GM18907 (cell line): ENCODE data around the gene MAPT.

Source experiments
- ATAC-seq: cut with Tn5 transposase; IDR thresholded peaks from one replicate; pipeline ENCODE4 v1.9.1; 2021; ENCODE audit warnings: mild to moderate bottlenecking, moderate library complexity; ENCODE audit not compliant: unreplicated experiment

The MAPT gene

GRCh38 chr17:45894022-45894784, at the start of gene MAPT:
Gene MAPT (plus strand): TSS chr17:45894554. CDS start chr17:45962338, 67,784 bp downstream.
- peak; percentile 79 for ATAC-seq

- ATAC-seq: no peak
These were observed 49.5 kb upstream of the MAPT start, which contains the start of gene SPPL2C for GRCh38 chr17:45844695-45845375. Gene SPPL2C (plus strand): TSS chr17:45844881. CDS start chr17:45844907, 26 bp downstream.

- ATAC-seq: no peak
These were observed 48.8 kb upstream of the MAPT start for GRCh38 chr17:45845376-45846185.

- ATAC-seq: no peak
These were observed 48.1 kb upstream of the MAPT start for GRCh38 chr17:45846223-45846622.

GRCh38 chr17:45846646-45847045, 47.7 kb upstream of the MAPT start:
- no peak for ATAC-seq

GRCh38 chr17:45847101-45847500, 47.3 kb upstream of the MAPT start:
- ATAC-seq: no peak

GRCh38 chr17:45847747-45848146, 46.6 kb upstream of the MAPT start:
- ATAC-seq: no peak

GRCh38 chr17:45848405-45848804, 45.9 kb upstream of the MAPT start:
- ATAC-seq: no peak

- ATAC-seq: no peak
These were observed 45.4 kb upstream of the MAPT start for GRCh38 chr17:45848868-45849535.

- ATAC-seq: no peak
These were observed 44.8 kb upstream of the MAPT start for GRCh38 chr17:45849536-45849990.

GRCh38 chr17:45850011-45850410, 44.3 kb upstream of the MAPT start:
- no peak for ATAC-seq

GRCh38 chr17:45850468-45850867, 43.9 kb upstream of the MAPT start:
- ATAC-seq: no peak

GRCh38 chr17:45851022-45851421, 43.3 kb upstream of the MAPT start:
- ATAC-seq: no peak

- no peak for ATAC-seq
These were observed 42.9 kb upstream of the MAPT start for GRCh38 chr17:45851464-45851863.

- no peak for ATAC-seq
These were observed 42.5 kb upstream of the MAPT start for GRCh38 chr17:45851873-45852272.

GRCh38 chr17:45852535-45853297, 41.6 kb upstream of the MAPT start:
- ATAC-seq: no peak

GRCh38 chr17:45854209-45854608, 40.1 kb upstream of the MAPT start:
- no peak for ATAC-seq

GRCh38 chr17:45855691-45856336, 38.5 kb upstream of the MAPT start:
- ATAC-seq: no peak

GRCh38 chr17:45857977-45858708, 36.2 kb upstream of the MAPT start:
- ATAC-seq: no peak
